K562 treated with DMSO at 1 percent for 12 hours (cell line): ENCODE measurements around the gene INTS2. TPM values are rescaled to one million over a fixed set of nuclear protein-coding genes. Genes with fewer than 3 reads are reported as not detected.

Experiments
- total RNA-seq: library from RNA; unstranded; fragments of 300-600 nt; gene quantifications from 2 replicates; pipeline ENCODE4 v1.2.3, GENCODE V29; 2022; ENCODE audit not compliant: insufficient read depth

INTS2 gene
- total RNA-seq = 2.5 and 12.0 TPM in 2 replicates

GRCh38 chr17:61927208-61928100, at the start of gene INTS2:
TSS of gene INTS2 (minus strand) at chr17:61927982. CDS start at chr17:61926644, 1,338 bp downstream.

GRCh38 chr17:61862975-61863800, 64.6 kb downstream of the INTS2 start, which contains the start of gene BRIP1:
TSS of gene BRIP1 (minus strand) at chr17:61863528. CDS start at chr17:61861539, 1,989 bp downstream.

Other genes starting within 250 kb of the INTS2 start
- 1.8 and 8.8 TPM in 2 replicates for gene BRIP1, start 64.5 kb downstream of the INTS2 start, total RNA-seq
- gene MED13, start 137.3 kb upstream of the INTS2 start, total RNA-seq = 2.3 and 14.3 TPM in 2 replicates